ENCODE results near the gene ARID5B.

ARID5B gene

DNA sequence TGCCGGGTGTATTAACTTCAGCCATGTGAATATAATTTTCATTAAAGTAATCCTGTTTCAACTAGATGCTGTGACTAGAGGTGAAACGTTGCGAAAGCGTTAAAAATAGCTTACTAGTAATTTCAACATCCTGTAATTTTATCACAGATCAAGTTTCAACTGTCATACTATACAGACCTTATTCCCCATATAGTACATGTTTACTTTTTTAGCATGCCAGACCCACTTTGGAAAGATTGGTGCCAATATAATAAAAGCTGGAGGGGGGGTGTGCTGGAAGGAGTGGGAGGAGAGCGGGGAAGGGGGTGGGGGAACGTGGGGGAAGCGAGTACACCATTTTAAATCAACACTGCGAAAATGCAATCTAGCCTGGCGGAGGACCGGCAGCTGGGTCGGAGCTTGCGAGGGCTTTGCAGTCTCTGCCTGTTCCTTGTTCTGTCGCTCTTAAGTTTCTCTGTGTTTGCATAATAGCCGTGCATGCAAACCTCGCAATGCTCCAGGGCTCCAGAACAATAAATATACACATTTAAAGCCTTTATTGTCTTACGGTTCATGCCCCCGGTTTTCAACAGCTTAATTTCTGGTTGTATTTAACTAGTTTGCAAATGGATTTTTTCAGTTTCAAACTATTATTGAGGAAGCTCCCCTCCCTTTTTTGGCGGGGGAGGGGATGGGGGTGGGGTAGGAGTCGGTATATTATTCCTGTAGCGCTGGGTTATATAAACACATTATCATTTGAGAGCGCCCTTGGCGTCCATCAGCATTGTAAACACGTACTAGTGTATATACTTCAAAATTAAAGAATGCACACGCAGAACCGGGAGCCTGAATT lies 1.3 kb upstream of the ARID5B start:
- Histone ChIP-seq H3K79me2 (ENCODE audit: insufficient read depth, low read length) (peaks cover 51% of the 10 kb centered on the region), H3K9me2 (replicated peaks; ENCODE audit: low read depth, low read length) (no peaks in the 10 kb centered on the region), H3K4me3 (ENCODE audit: low read length, poor library complexity, severe bottlenecking) (peak overlapping the region; percentile 92), H3K4me2 (ENCODE audit: low read depth, low read length, poor library complexity, severe bottlenecking) (peak overlapping the region; percentile 78), H3K9me3 (ENCODE audit: insufficient read depth, low read depth, low read length) (no peaks in the 10 kb centered on the region), H3K36me3 (ENCODE audit: insufficient read depth, low read length) (no peaks in the 10 kb centered on the region), H4K20me1 (ENCODE audit: insufficient read depth, low read length, poor library complexity, severe bottlenecking) (peaks cover 14% of the 10 kb centered on the region), H2AFZ (ENCODE audit: low read length) (peak overlapping the region; percentile 99), H3K4me1 (ENCODE audit: insufficient read depth, low read length, poor library complexity, severe bottlenecking) (peaks cover 36% of the 10 kb centered on the region), H3K9ac (ENCODE audit: low read depth, low read length, poor library complexity, severe bottlenecking) (peak overlapping the region; percentile 90), H3F3A (ENCODE audit: low read depth) (peaks cover 17% of the 10 kb centered on the region), H3K27me3 (ENCODE audit: insufficient read depth, low read length, poor library complexity, severe bottlenecking) (no peaks in the 10 kb centered on the region)
- no peak for TF ChIP-seq EZH2phosphoT487 (IDR thresholded peaks at IDR 0.05; ENCODE audit: borderline replicate concordance)
- TF ChIP-seq, protein P1, sequence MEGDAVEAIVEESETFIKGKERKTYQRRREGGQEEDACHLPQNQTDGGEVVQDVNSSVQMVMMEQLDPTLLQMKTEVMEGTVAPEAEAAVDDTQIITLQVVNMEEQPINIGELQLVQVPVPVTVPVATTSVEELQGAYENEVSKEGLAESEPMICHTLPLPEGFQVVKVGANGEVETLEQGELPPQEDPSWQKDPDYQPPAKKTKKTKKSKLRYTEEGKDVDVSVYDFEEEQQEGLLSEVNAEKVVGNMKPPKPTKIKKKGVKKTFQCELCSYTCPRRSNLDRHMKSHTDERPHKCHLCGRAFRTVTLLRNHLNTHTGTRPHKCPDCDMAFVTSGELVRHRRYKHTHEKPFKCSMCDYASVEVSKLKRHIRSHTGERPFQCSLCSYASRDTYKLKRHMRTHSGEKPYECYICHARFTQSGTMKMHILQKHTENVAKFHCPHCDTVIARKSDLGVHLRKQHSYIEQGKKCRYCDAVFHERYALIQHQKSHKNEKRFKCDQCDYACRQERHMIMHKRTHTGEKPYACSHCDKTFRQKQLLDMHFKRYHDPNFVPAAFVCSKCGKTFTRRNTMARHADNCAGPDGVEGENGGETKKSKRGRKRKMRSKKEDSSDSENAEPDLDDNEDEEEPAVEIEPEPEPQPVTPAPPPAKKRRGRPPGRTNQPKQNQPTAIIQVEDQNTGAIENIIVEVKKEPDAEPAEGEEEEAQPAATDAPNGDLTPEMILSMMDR (conservative IDR thresholded peaks at IDR 0.05; ENCODE audit: low read length): no peak

DNA sequence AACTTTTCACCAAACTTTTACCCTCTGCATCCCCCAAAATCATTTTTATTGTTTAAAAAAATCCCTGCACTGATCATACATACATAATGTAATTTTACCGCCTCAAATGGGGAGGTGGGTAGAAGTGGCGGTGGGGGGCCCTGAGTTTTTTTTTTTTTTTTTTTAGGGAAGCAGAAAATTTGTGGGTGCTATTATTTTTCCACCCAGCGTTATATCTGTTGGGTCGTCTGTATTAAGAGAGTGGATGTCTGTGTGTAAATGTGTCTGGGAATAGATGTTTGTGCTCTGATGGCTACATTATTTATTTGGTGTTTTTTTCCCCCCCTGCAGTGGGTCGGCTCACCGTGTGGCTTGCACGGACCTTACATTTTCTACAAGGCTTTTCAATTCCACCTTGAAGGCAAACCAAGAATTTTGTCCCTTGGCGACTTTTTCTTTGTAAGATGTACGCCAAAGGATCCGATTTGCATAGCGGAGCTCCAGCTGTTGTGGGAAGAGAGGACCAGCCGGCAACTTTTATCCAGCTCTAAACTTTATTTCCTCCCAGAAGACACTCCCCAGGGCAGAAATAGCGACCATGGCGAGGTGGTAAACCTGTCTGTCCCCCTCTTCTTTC lies 438 bp downstream of the ARID5B start:
- Histone ChIP-seq H2AFZ (ENCODE audit: low read length) (no peak overlapping the region), H3K36me3 (ENCODE audit: insufficient read depth, low read length) (no peaks in the 10 kb centered on the region), H3K9me2 (replicated peaks; ENCODE audit: low read depth, low read length) (no peaks in the 10 kb centered on the region)

GRCh38 chr10:61902445-61903220 lies 1.1 kb downstream of the ARID5B start:
- Histone ChIP-seq H3K9me2 (replicated peaks; ENCODE audit: low read depth, low read length) (no peaks in the 10 kb centered on the region), H3K4me2 (ENCODE audit: low read depth, low read length, poor library complexity, severe bottlenecking) (peak overlapping the region; percentile 78), H3K36me3 (ENCODE audit: insufficient read depth, low read length) (no peaks in the 10 kb centered on the region), H4K20me1 (ENCODE audit: insufficient read depth, low read length, poor library complexity, severe bottlenecking) (peaks cover 38% of the 10 kb centered on the region), H3K4me3 (ENCODE audit: low read length, poor library complexity, severe bottlenecking) (peak overlapping the region; percentile 92), H3K79me2 (ENCODE audit: insufficient read depth, low read length) (peaks cover 70% of the 10 kb centered on the region), H3F3A (ENCODE audit: low read depth) (peaks cover 17% of the 10 kb centered on the region), H3K4me1 (ENCODE audit: insufficient read depth, low read length, poor library complexity, severe bottlenecking) (peaks cover 46% of the 10 kb centered on the region), H3K9ac (ENCODE audit: low read depth, low read length, poor library complexity, severe bottlenecking) (peak overlapping the region; percentile 90), H2AFZ (ENCODE audit: low read length) (no peak overlapping the region), H3K27me3 (ENCODE audit: insufficient read depth, low read length, poor library complexity, severe bottlenecking) (no peaks in the 10 kb centered on the region), H3K9me3 (ENCODE audit: insufficient read depth, low read depth, low read length) (no peaks in the 10 kb centered on the region)
- TF ChIP-seq, protein P1 (conservative IDR thresholded peaks at IDR 0.05; ENCODE audit: low read length): peak; percentile 50
- no peak for TF ChIP-seq EZH2phosphoT487 (IDR thresholded peaks at IDR 0.05; ENCODE audit: borderline replicate concordance)

More for the DNA sequence above, 438 bp downstream of the ARID5B start:
- H3K79me2 ChIP-seq (ENCODE audit: insufficient read depth, low read length): peaks cover 69% of the 10 kb centered on the region
- H3K4me2 ChIP-seq (ENCODE audit: low read depth, low read length, poor library complexity, severe bottlenecking): peak overlapping the region; percentile 78
- H3K4me1 ChIP-seq (ENCODE audit: insufficient read depth, low read length, poor library complexity, severe bottlenecking): peaks cover 46% of the 10 kb centered on the region
- H3K9me3 ChIP-seq (ENCODE audit: insufficient read depth, low read depth, low read length): no peaks in the 10 kb centered on the region
- no peaks in the 10 kb centered on the region for H3K27me3 ChIP-seq (ENCODE audit: insufficient read depth, low read length, poor library complexity, severe bottlenecking)
- no peak for TF ChIP-seq EZH2phosphoT487 (IDR thresholded peaks at IDR 0.05; ENCODE audit: borderline replicate concordance)
- TF ChIP-seq, protein P1 (conservative IDR thresholded peaks at IDR 0.05; ENCODE audit: low read length): no peak
- peak overlapping the region; percentile 92 for H3K4me3 ChIP-seq (ENCODE audit: low read length, poor library complexity, severe bottlenecking)
- H3K9ac ChIP-seq (ENCODE audit: low read depth, low read length, poor library complexity, severe bottlenecking): peak overlapping the region; percentile 90
- H3F3A ChIP-seq (ENCODE audit: low read depth): peaks cover 17% of the 10 kb centered on the region
- peaks cover 31% of the 10 kb centered on the region for H4K20me1 ChIP-seq (ENCODE audit: insufficient read depth, low read length, poor library complexity, severe bottlenecking)
